GM12878 (cell line): ENCODE measurements around the gene IGF1R. TPM values are rescaled to one million over a fixed set of nuclear protein-coding genes. Genes with fewer than 3 reads are reported as not detected.

Experiments used
- ATAC-seq: fragments of 200-7000 bp; cut with Tn5 transposase; 3 replicates; pipeline ENCODE4 v1.9.1; 2020; ENCODE audit warnings: mild to moderate bottlenecking, moderate library complexity
- BruUV-seq: library from RNA; stranded (reverse); fragments of 400-500 nt; replicated peaks from 2 replicates; lab custom pipeline; 2021; lab: Mats Ljungman, UMichigan
- CTCF ChIA-PET: fragments of 300-600 bp; sonication (Branson Sonifier 250); formaldehyde crosslinking; extraction: SDS; loops from one replicate; lab custom pipeline; 2021; ENCODE audit warnings: inconsistent platforms; lab: Yijun Ruan, JAX
- POLR2A ChIA-PET: fragments of 350-600 bp; formaldehyde crosslinking; extraction: SDS; loops from one replicate; lab custom pipeline; 2021; ENCODE audit warnings: inconsistent platforms; lab: Charles Lee
- RAD21 ChIA-PET: fragments of 300-600 bp; sonication (Branson Sonifier 250); formaldehyde crosslinking; loops from one replicate; lab custom pipeline; 2023; ENCODE audit warnings: antibody characterized with exemption; ENCODE audit not compliant: unreplicated experiment; lab: Charles Lee
- SMC1A ChIA-PET: fragments of 300-600 bp; sonication (Branson Sonifier 250); formaldehyde crosslinking; loops from one replicate; lab custom pipeline; 2023; ENCODE audit not compliant: unreplicated experiment, uncharacterized antibody; lab: Charles Lee
- DNase-seq: peaks from one replicate; pipeline ENCODE4 v3.0.0-alpha.2; 2011; ENCODE audit warnings: low read depth, low spot score
- FAIRE-seq: peaks from 3 replicates; lab custom pipeline; 2011; peaks lifted over from hg19 to GRCh38; lab: Jason Lieb, UNC
- H2AFZ ChIP-seq: 2 replicates; pipeline ENCODE4 v1.6.0; 2011; ENCODE audit warnings: low read depth, low read length, control low read depth; ENCODE audit not compliant: control insufficient read depth
- H3K27ac ChIP-seq: 2 replicates; pipeline ENCODE4 v1.5.1; 2011; ENCODE audit warnings: control low read depth; ENCODE audit not compliant: control insufficient read depth, insufficient read depth
- H3K27me3 ChIP-seq, 2 experiments: replicated peaks in 1 of 2; 2 replicates each; pipeline versions ENCODE4 v1.6.0 to v1.6.1; 2011; ENCODE audit warnings: low read length in 1 of 2; ENCODE audit not compliant: control insufficient read depth in 2 of 2, insufficient read depth in 2 of 2
- H3K36me3 ChIP-seq, 2 experiments: 2 replicates each; pipeline ENCODE4 v1.5.1; 2011; ENCODE audit warnings: low read length in 1 of 2; ENCODE audit not compliant: control insufficient read depth in 2 of 2, insufficient read depth in 2 of 2
- H3K4me1 ChIP-seq: 2 replicates; pipeline ENCODE4 v1.6.1; 2011; ENCODE audit warnings: mild to moderate bottlenecking, low read length, moderate library complexity, mixed read lengths; ENCODE audit not compliant: control insufficient read depth, insufficient read depth
- H3K4me2 ChIP-seq: 2 replicates; pipeline ENCODE4 v1.6.0; 2011; ENCODE audit warnings: control low read depth; ENCODE audit not compliant: control insufficient read depth, insufficient read depth
- H3K4me3 ChIP-seq: fragments of 200-600 bp; sonication (generic); 2 replicates; pipeline ENCODE4 v1.5.1; 2016
- H3K79me2 ChIP-seq: 2 replicates; pipeline ENCODE4 v1.6.0; 2011; ENCODE audit warnings: low read length; ENCODE audit not compliant: control insufficient read depth, insufficient read depth
- H3K9ac ChIP-seq: 2 replicates; pipeline ENCODE4 v1.8.0; 2011; ENCODE audit warnings: low read length, control low read depth, mixed read lengths; ENCODE audit not compliant: control insufficient read depth, insufficient read depth
- H3K9me3 ChIP-seq: replicated peaks from 3 replicates; pipeline ENCODE4 v1.5.1; 2011; ENCODE audit warnings: mild to moderate bottlenecking, low read length; ENCODE audit not compliant: control insufficient read depth, insufficient read depth
- H4K20me1 ChIP-seq: 2 replicates; pipeline ENCODE4 v1.6.0; 2011; ENCODE audit not compliant: control insufficient read depth, insufficient read depth
- BMI1 ChIP-seq: fragments of 450-650 bp; IDR thresholded peaks from 2 replicates; pipeline ENCODE4 v1.6.1; 2016; ENCODE audit warnings: mild to moderate bottlenecking, moderate library complexity, borderline replicate concordance
- KLF5 ChIP-seq: fragments of 450-650 bp; IDR thresholded peaks from 2 replicates; pipeline ENCODE4 v1.6.1; 2014; ENCODE audit warnings: mild to moderate bottlenecking; ENCODE audit not compliant: partially characterized antibody
- POLR2AphosphoS5 ChIP-seq: IDR thresholded peaks from 2 replicates; pipeline ENCODE4 v1.6.1; 2011; ENCODE audit warnings: mild to moderate bottlenecking, low read length, inconsistent platforms
- POU2F2 ChIP-seq: IDR thresholded peaks from 3 replicates; pipeline ENCODE4 v1.6.1; 2011; ENCODE audit warnings: low read depth, mild to moderate bottlenecking, low read length, borderline replicate concordance
- RCOR1 ChIP-seq: conservative IDR thresholded peaks from 2 replicates; pipeline ENCODE4 v1.6.1; 2012; ENCODE audit warnings: low read depth, low read length, improper control_type of control experiment
- RUNX3 ChIP-seq: IDR thresholded peaks from 2 replicates; pipeline ENCODE4 v1.6.1; 2012; ENCODE audit warnings: low read length, inconsistent platforms
- SP1 ChIP-seq: IDR thresholded peaks from one replicate; pipeline ENCODE4 v1.6.1; 2011; ENCODE audit warnings: low read depth, low read length
- TAF1 ChIP-seq: IDR thresholded peaks from 2 replicates; pipeline ENCODE4 v1.6.1; 2011; ENCODE audit warnings: mild to moderate bottlenecking, low read depth, low read length, borderline replicate concordance
- WGBS: methylation state at CpG from one replicate; pipeline ENCODE4 v1.1.6; 2016; ENCODE audit warnings: low lambda C conversion rate; ENCODE audit not compliant: insufficient replicate concordance, insufficient coverage; ENCODE audit errors: missing lambda C conversion rate; 5-methylcytosine and 5-hydroxymethylcytosine counted together
- in situ Hi-C: fragments of 300-500 bp; cut with MboI; formaldehyde crosslinking; loops from 9 replicates; pipeline ENCODE4 v1.14.3; 2018; ENCODE audit warnings: mixed read lengths
- intact Hi-C: fragments of 100-400 bp; cut with micrococcal nuclease; formaldehyde crosslinking; loops from one replicate; pipeline ENCODE4 v1.14.2; 2022; ENCODE audit not compliant: unreplicated experiment
- polyA plus RNA-seq, 11 experiments: library from polyadenylated mRNA; depleted of rRNA in 4 of 11; unstranded in 6 of 11; stranded (reverse) in 5 of 11; fragments of >200 nt; fragmentation: Nextera tagmentation in 4 of 11; fragmentation: Illumina TruSeq in 1 of 11; extraction: Ambion mirVana in 4 of 11; extraction: Trizol in 1 of 11; gene quantifications; 1 replicate in 1 of 11; 2 replicates in 10 of 11; pipeline versions ENCODE4 v1.2.1 to v1.2.3, GENCODE V29; 2011 to 2016; ENCODE audit warnings: inconsistent platforms in 2 of 11, missing spikeins in 2 of 11, low read depth in 1 of 11
- total RNA-seq, 4 experiments: library from RNA; depleted of rRNA in 3 of 4; stranded (reverse); fragments of >200 nt in 3 of 4; fragmentation: Illumina TruSeq in 1 of 4; extraction: Trizol in 1 of 4; gene quantifications; 2 replicates each; pipeline versions ENCODE4 v1.2.1 to v1.2.3, GENCODE V29; 2013 to 2021
- TF ChIP-seq, protein P1 (sequence below): fragments of 450-650 bp; IDR thresholded peaks from 2 replicates; pipeline ENCODE4 v1.6.1; 2017; ENCODE audit warnings: mild to moderate bottlenecking, moderate library complexity
- TF ChIP-seq, protein P2 (sequence below): fragments of 450-650 bp; formaldehyde crosslinking; IDR thresholded peaks from 2 replicates; pipeline ENCODE4 v1.4.0; 2022; ENCODE audit warnings: mild to moderate bottlenecking, moderate library complexity
- TF ChIP-seq, protein P3 (sequence below): fragments of 450-650 bp; IDR thresholded peaks from 2 replicates; pipeline ENCODE4 v1.6.1; 2017; ENCODE audit warnings: antibody characterized with exemption, mild to moderate bottlenecking, moderate library complexity
- TF ChIP-seq, protein P4 (sequence below): IDR thresholded peaks from 2 replicates; pipeline ENCODE4 v1.6.1; 2011; ENCODE audit warnings: borderline replicate concordance, low read depth, mild to moderate bottlenecking, moderate library complexity, low read length; ENCODE audit not compliant: insufficient read depth, poor library complexity, severe bottlenecking

IGF1R gene
- total and polyA plus RNA-seq, 10 of the 15 experiments (the other 5 are each of a cell fraction or from before 2014, with no cell fraction given), result 0.03 to 2.7 (median 0.66) TPM

DNA sequence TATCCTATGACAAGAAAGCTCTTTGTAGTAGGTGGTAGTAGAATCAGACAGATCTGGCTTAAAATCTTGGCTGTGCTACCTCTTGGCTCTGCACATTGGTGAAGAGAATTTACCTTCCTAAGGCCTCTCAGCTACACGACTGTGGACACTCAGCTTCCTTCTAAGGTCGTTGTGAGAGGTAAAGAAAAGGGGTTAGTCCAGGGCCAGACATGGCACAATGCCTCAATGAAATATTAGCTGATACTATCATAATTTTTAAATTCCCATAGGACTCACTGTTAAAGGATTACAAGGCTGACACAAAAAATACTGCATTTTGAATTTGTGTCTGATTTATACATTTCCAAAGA, 80.4 kb downstream of the IGF1R start:
- no peak overlapping the region for H3K9ac ChIP-seq
- BruUV-seq, result no TSS peak
- WGBS, result 0% methylated on average over 2 of the region's 2 CpGs
- H2AFZ ChIP-seq, result no peak overlapping the region
- FAIRE-seq (no peak), DNase-seq (no peak), ATAC-seq (no peak)
- no peaks in the 10 kb centered on the region; a peak in 1 of 4 replicates for H3K27me3 ChIP-seq
- H3K4me1 ChIP-seq, result no peaks in the 10 kb centered on the region
- in situ Hi-C loops (no loop called here), intact Hi-C loops (no loop called here)
- ChIA-PET POLR2A (no interaction called here), RAD21 (interaction anchor here (0.6 kb wide), 1 partner anchor 274 kb away, joined by 3 read pairs; no protein-coding TSS in a partner anchor), CTCF (interaction anchor here (1.0 kb wide), 1 partner anchor 57 kb away, joined by 3 read pairs; no protein-coding TSS in a partner anchor), SMC1A (no interaction called here)
- no peak overlapping the region for H3K27ac ChIP-seq
- no peak overlapping the region for H3K4me2 ChIP-seq
- no peaks in the 10 kb centered on the region for H3K9me3 ChIP-seq
- no peak overlapping the region for H3K4me3 ChIP-seq
- H4K20me1 ChIP-seq, result no peaks in the 10 kb centered on the region
- no peaks in the 10 kb centered on the region for H3K79me2 ChIP-seq
- no peaks in the 10 kb centered on the region for H3K36me3 ChIP-seq
- no peak for TF ChIP-seq TAF1
- TF ChIP-seq, protein P1, sequence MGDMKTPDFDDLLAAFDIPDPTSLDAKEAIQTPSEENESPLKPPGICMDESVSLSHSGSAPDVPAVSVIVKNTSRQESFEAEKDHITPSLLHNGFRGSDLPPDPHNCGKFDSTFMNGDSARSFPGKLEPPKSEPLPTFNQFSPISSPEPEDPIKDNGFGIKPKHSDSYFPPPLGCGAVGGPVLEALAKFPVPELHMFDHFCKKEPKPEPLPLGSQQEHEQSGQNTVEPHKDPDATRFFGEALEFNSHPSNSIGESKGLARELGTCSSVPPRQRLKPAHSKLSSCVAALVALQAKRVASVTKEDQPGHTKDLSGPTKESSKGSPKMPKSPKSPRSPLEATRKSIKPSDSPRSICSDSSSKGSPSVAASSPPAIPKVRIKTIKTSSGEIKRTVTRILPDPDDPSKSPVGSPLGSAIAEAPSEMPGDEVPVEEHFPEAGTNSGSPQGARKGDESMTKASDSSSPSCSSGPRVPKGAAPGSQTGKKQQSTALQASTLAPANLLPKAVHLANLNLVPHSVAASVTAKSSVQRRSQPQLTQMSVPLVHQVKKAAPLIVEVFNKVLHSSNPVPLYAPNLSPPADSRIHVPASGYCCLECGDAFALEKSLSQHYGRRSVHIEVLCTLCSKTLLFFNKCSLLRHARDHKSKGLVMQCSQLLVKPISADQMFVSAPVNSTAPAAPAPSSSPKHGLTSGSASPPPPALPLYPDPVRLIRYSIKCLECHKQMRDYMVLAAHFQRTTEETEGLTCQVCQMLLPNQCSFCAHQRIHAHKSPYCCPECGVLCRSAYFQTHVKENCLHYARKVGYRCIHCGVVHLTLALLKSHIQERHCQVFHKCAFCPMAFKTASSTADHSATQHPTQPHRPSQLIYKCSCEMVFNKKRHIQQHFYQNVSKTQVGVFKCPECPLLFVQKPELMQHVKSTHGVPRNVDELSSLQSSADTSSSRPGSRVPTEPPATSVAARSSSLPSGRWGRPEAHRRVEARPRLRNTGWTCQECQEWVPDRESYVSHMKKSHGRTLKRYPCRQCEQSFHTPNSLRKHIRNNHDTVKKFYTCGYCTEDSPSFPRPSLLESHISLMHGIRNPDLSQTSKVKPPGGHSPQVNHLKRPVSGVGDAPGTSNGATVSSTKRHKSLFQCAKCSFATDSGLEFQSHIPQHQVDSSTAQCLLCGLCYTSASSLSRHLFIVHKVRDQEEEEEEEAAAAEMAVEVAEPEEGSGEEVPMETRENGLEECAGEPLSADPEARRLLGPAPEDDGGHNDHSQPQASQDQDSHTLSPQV, result no peak
- TF ChIP-seq, protein P2, sequence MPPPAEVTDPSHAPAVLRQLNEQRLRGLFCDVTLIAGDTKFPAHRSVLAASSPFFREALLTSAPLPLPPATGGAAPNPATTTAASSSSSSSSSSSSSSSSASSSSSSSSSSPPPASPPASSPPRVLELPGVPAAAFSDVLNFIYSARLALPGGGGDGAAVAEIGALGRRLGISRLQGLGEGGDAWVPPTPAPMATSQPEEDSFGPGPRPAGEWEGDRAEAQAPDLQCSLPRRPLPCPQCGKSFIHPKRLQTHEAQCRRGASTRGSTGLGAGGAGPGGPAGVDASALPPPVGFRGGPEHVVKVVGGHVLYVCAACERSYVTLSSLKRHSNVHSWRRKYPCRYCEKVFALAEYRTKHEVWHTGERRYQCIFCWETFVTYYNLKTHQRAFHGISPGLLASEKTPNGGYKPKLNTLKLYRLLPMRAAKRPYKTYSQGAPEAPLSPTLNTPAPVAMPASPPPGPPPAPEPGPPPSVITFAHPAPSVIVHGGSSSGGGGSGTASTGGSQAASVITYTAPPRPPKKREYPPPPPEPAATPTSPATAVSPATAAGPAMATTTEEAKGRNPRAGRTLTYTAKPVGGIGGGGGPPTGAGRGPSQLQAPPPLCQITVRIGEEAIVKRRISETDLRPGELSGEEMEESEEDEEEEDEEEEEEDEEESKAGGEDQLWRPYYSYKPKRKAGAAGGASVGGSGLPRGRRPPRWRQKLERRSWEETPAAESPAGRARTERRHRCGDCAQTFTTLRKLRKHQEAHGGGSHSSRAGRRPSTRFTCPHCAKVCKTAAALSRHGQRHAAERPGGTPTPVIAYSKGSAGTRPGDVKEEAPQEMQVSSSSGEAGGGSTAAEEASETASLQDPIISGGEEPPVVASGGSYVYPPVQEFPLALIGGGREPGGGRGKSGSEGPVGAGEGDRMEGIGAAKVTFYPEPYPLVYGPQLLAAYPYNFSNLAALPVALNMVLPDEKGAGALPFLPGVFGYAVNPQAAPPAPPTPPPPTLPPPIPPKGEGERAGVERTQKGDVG (CRISPR knock-in tag), result no peak
- TF ChIP-seq SP1, result no peak
- no peak for TF ChIP-seq POU2F2
- no peak for TF ChIP-seq RUNX3
- no peak for TF ChIP-seq RCOR1
- no peak for TF ChIP-seq POLR2AphosphoS5
- TF ChIP-seq BMI1, result no peak
- TF ChIP-seq, protein P3, sequence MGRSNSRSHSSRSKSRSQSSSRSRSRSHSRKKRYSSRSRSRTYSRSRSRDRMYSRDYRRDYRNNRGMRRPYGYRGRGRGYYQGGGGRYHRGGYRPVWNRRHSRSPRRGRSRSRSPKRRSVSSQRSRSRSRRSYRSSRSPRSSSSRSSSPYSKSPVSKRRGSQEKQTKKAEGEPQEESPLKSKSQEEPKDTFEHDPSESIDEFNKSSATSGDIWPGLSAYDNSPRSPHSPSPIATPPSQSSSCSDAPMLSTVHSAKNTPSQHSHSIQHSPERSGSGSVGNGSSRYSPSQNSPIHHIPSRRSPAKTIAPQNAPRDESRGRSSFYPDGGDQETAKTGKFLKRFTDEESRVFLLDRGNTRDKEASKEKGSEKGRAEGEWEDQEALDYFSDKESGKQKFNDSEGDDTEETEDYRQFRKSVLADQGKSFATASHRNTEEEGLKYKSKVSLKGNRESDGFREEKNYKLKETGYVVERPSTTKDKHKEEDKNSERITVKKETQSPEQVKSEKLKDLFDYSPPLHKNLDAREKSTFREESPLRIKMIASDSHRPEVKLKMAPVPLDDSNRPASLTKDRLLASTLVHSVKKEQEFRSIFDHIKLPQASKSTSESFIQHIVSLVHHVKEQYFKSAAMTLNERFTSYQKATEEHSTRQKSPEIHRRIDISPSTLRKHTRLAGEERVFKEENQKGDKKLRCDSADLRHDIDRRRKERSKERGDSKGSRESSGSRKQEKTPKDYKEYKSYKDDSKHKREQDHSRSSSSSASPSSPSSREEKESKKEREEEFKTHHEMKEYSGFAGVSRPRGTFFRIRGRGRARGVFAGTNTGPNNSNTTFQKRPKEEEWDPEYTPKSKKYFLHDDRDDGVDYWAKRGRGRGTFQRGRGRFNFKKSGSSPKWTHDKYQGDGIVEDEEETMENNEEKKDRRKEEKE, result no peak
- no peak for TF ChIP-seq KLF5
- TF ChIP-seq, protein P4, sequence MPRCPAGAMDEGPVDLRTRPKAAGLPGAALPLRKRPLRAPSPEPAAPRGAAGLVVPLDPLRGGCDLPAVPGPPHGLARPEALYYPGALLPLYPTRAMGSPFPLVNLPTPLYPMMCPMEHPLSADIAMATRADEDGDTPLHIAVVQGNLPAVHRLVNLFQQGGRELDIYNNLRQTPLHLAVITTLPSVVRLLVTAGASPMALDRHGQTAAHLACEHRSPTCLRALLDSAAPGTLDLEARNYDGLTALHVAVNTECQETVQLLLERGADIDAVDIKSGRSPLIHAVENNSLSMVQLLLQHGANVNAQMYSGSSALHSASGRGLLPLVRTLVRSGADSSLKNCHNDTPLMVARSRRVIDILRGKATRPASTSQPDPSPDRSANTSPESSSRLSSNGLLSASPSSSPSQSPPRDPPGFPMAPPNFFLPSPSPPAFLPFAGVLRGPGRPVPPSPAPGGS, result no peak
